NCI-H146 treated with DMSO at 0.1 percent for 48 hours (cell line): ENCODE data around the gene SPOCK3.

Experiments used
- DNase-seq: peaks from one replicate; lab custom pipeline; 2025; ENCODE audit not compliant: unreplicated experiment; lab: John Stamatoyannopoulos, UW

The SPOCK3 gene

GRCh38 chr4:166687828-166688227, 546.5 kb downstream of the SPOCK3 start:
- DNase-seq, result no peak
